HCT116 (cell line): ENCODE results near the gene RGS2. TPM values are rescaled to one million over a fixed set of nuclear protein-coding genes. Genes with fewer than 3 reads are reported as not detected.

ENCODE experiments used
- ATAC-seq: fragments of 200-7000 bp; cut with Tn5 transposase; 2 replicates; pipeline ENCODE4 v1.9.1; 2020; ENCODE audit warnings: mild to moderate bottlenecking, moderate library complexity
- BruUV-seq: library from RNA; stranded (reverse); fragments of 400-500 nt; replicated peaks from 2 replicates; lab custom pipeline; 2021; lab: Mats Ljungman, UMichigan
- CTCF ChIA-PET: fragments of 300-600 bp; sonication (Branson Sonifier 250); formaldehyde crosslinking; loops from one replicate; lab custom pipeline; 2021; ENCODE audit warnings: antibody characterized with exemption; lab: Charles Lee
- POLR2A ChIA-PET: fragments of 300-600, 350-600 bp; sonication (Branson Sonifier 250); formaldehyde crosslinking; loops from one replicate; lab custom pipeline; 2021; ENCODE audit warnings: antibody characterized with exemption; lab: Charles Lee
- RAD21 ChIA-PET, 2 experiments: fragments of 300-600 bp; sonication (Branson Sonifier 250); formaldehyde crosslinking; loops; one replicate each; lab custom pipeline; 2023; ENCODE audit warnings: low total read pairs in 2 of 2; ENCODE audit not compliant: uncharacterized antibody in 2 of 2, unreplicated experiment in 2 of 2, low non-redundant PET in 1 of 2; lab: Charles Lee
- DNase-seq: peaks from one replicate; pipeline ENCODE4 v3.0.0-alpha.2; 2010; ENCODE audit warnings: low read depth, low spot score
- H2AFZ ChIP-seq: fragments of 200-600 bp; shearing (Covaris generic), sonication (generic); 2 replicates; pipeline ENCODE4 v1.6.1; 2017; ENCODE audit warnings: low read depth, mixed run types, mixed read lengths, antibody characterized with exemption, low read length; ENCODE audit not compliant: poor library complexity, severe bottlenecking
- H3K27ac ChIP-seq: 2 replicates; pipeline ENCODE4 v1.5.1; 2012; ENCODE audit warnings: low read depth, low read length
- H3K27me3 ChIP-seq: fragments of 200-600 bp; sonication (generic); 2 replicates; pipeline ENCODE4 v1.6.1; 2016; ENCODE audit warnings: mixed run types, low read length, mixed read lengths; ENCODE audit not compliant: insufficient read depth
- H3K36me3 ChIP-seq, 2 experiments: fragments of 200-500 bp in 1 of 2; fragments of 200-600 bp in 1 of 2; sonication (Bioruptor generic) in 1 of 2; sonication (generic) in 1 of 2; 2 replicates each; pipeline versions ENCODE4 v1.5.1 to v1.6.1; 2014 to 2016; ENCODE audit warnings: low read length in 2 of 2, inconsistent platforms in 1 of 2, mixed read lengths in 1 of 2, mixed run types in 1 of 2; ENCODE audit not compliant: insufficient read depth in 2 of 2, control insufficient read depth in 1 of 2
- H3K4me1 ChIP-seq, 2 experiments: fragments of 200-600 bp in 1 of 2; sonication (generic) in 1 of 2; 2 replicates each; pipeline versions ENCODE4 v1.5.1 to v1.6.1; 2012 to 2017; ENCODE audit warnings: low read length in 2 of 2, inconsistent platforms in 1 of 2, mild to moderate bottlenecking in 1 of 2, mixed read lengths in 1 of 2, mixed run types in 1 of 2, moderate library complexity in 1 of 2; ENCODE audit not compliant: insufficient read depth in 2 of 2, control insufficient read depth in 1 of 2
- H3K4me2 ChIP-seq: fragments of 200-600 bp; sonication (generic); 2 replicates; pipeline ENCODE4 v1.6.1; 2017; ENCODE audit warnings: mixed run types, low read length, mixed read lengths
- H3K4me3 ChIP-seq, 2 experiments: fragments of 200-600 bp in 1 of 2; sonication (generic) in 1 of 2; replicated peaks in 1 of 2; 2 replicates each; pipeline ENCODE4 v1.5.1; 2011 to 2016; ENCODE audit warnings: low read length in 2 of 2, control low read depth in 1 of 2, low read depth in 1 of 2, mild to moderate bottlenecking in 1 of 2, mixed read lengths in 1 of 2, mixed run types in 1 of 2
- H3K79me2 ChIP-seq: fragments of 200-600 bp; sonication (generic); 2 replicates; pipeline ENCODE4 v1.6.1; 2017; ENCODE audit warnings: mild to moderate bottlenecking, mixed run types, low read length, moderate library complexity, mixed read lengths; ENCODE audit not compliant: insufficient read depth
- H3K9ac ChIP-seq: fragments of 200-600 bp; sonication (generic); 2 replicates; pipeline ENCODE4 v1.6.1; 2016; ENCODE audit warnings: low read length, mixed read lengths
- H3K9me2 ChIP-seq: fragments of 200-600 bp; sonication (generic), shearing (Covaris generic); 2 replicates; pipeline ENCODE4 v1.6.1; 2017; ENCODE audit warnings: mixed run types, mild to moderate bottlenecking, moderate library complexity; ENCODE audit not compliant: insufficient read depth
- H3K9me3 ChIP-seq, 2 experiments: fragments of 200-500 bp in 1 of 2; fragments of 200-600 bp in 1 of 2; sonication (Bioruptor generic) in 1 of 2; sonication (generic) in 1 of 2; 2 replicates each; pipeline ENCODE4 v1.6.1; 2014 to 2017; ENCODE audit warnings: low read length in 2 of 2, mixed read lengths in 2 of 2, inconsistent platforms in 1 of 2, low read depth in 1 of 2, mild to moderate bottlenecking in 1 of 2, mixed run types in 1 of 2, moderate library complexity in 1 of 2; ENCODE audit not compliant: control insufficient read depth in 1 of 2, insufficient read depth in 1 of 2
- H4K20me1 ChIP-seq: fragments of 200-600 bp; sonication (generic), shearing (Covaris generic); 2 replicates; pipeline ENCODE4 v1.6.1; 2017; ENCODE audit warnings: mixed run types, mild to moderate bottlenecking, moderate library complexity; ENCODE audit not compliant: insufficient read depth
- CEBPB ChIP-seq: IDR thresholded peaks from 2 replicates; pipeline ENCODE4 v1.6.1; 2012; ENCODE audit warnings: low read depth
- EZH2phosphoT487 ChIP-seq: fragments of 200-600 bp; IDR thresholded peaks from 2 replicates; pipeline ENCODE4 v1.6.1; 2018; ENCODE audit warnings: antibody characterized with exemption, borderline replicate concordance
- POLR2AphosphoS5 ChIP-seq: IDR thresholded peaks from 2 replicates; pipeline ENCODE4 v1.6.1; 2011; ENCODE audit warnings: mild to moderate bottlenecking, low read depth, low read length, moderate library complexity
- SIN3A ChIP-seq: IDR thresholded peaks from 2 replicates; pipeline ENCODE4 v1.6.1; 2012; ENCODE audit warnings: low read depth
- YY1 ChIP-seq: IDR thresholded peaks from 2 replicates; pipeline ENCODE4 v1.6.1; 2011; ENCODE audit warnings: low read length, low read depth, moderate library complexity, mild to moderate bottlenecking; ENCODE audit not compliant: insufficient replicate concordance; ENCODE audit errors: extremely low read depth
- ZFX ChIP-seq: fragments of 450-650 bp; IDR thresholded peaks from 2 replicates; pipeline ENCODE4 v1.6.1; 2017
- intact Hi-C: fragments of 100-400 bp; cut with micrococcal nuclease; formaldehyde crosslinking; loops from 2 replicates; pipeline ENCODE4 v1.10.0; 2022
- total RNA-seq: library from RNA; stranded (reverse); gene quantifications from one replicate; pipeline ENCODE4 v1.2.1, GENCODE V29; 2021; ENCODE audit not compliant: unreplicated experiment
- TF ChIP-seq, protein P1 (sequence below): IDR thresholded peaks from 2 replicates; pipeline ENCODE4 v1.6.1; 2012

The RGS2 gene
- total RNA-seq, 1 experiment from 2014 or later = 21.1 TPM

DNA sequence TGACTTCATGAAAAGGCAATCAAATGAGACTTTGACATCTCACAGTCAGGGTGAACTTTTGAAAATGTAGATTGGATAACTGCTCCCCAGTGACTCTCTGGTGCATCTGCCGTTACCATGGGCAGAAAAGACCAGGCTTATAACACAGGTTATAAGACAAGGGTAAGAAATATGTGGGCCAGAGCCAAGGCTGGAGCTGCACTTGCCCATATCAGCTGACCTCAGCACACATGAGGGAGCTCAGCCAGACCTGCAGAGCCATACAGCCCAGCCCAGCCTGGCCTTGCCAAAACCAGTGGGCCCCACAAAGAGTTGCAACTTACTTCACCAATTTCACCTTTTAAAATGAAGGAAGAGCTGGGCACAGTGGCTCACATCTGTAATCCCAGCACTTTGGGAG lies 11.7 kb upstream of the RGS2 start:
- Histone ChIP-seq H3K9ac (no peak overlapping the region), H3K4me3 (no peak overlapping the region)
- TF ChIP-seq SIN3A = no peak
- TF ChIP-seq, all 23 proteins: peak for 0
- RAD21 ChIA-PET = no interaction called here
- no peak for DNase-seq
- Histone ChIP-seq H4K20me1 (no peaks in the 10 kb centered on the region), H3K4me2 (no peak overlapping the region), H3K27me3 (no peaks in the 10 kb centered on the region), H3K9me3 (no peaks in the 10 kb centered on the region), H3K27ac (no peak overlapping the region), H2AFZ (no peak overlapping the region), H3K79me2 (no peaks in the 10 kb centered on the region), H3K4me1 (no peaks in the 10 kb centered on the region), H3K9me2 (no peaks in the 10 kb centered on the region), H3K36me3 (no peaks in the 10 kb centered on the region)
- no peak for ATAC-seq
- CTCF ChIA-PET = no interaction called here
- intact Hi-C loops = no loop called here
- no TSS peak for BruUV-seq
- POLR2A ChIA-PET = no interaction called here

DNA sequence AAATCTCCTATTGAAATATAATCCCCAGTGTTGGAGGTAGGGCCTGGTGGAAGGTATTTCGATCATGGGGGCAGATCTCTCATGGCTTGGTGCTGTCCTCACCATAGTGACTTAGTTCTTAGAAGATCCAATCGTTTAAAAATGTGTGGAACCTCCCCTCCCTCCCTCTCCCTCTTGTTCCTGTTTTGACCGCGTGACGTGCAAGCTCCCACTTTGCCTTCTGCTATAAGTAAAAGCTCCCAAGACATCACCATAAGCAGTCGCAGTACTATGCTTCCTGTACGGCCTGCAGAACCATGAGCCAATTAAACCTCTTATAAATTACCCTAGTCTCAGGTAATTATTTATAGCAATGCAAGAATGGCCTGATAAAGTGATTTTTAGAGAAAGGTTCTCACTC lies 10.9 kb upstream of the RGS2 start:
- ATAC-seq (no peak), DNase-seq (no peak)
- no peak for TF ChIP-seq YY1
- no peak for TF ChIP-seq EZH2phosphoT487
- no peak for TF ChIP-seq ZFX
- TF ChIP-seq CEBPB = no peak
- TF ChIP-seq, protein P1, sequence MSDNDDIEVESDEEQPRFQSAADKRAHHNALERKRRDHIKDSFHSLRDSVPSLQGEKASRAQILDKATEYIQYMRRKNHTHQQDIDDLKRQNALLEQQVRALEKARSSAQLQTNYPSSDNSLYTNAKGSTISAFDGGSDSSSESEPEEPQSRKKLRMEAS = no peak
- no peak for TF ChIP-seq POLR2AphosphoS5
- Histone ChIP-seq H3K9ac (no peak overlapping the region), H3K4me1 (no peaks in the 10 kb centered on the region), H3K79me2 (no peaks in the 10 kb centered on the region), H3K36me3 (no peaks in the 10 kb centered on the region), H3K27me3 (no peaks in the 10 kb centered on the region), H4K20me1 (no peaks in the 10 kb centered on the region), H3K9me2 (no peaks in the 10 kb centered on the region), H2AFZ (no peak overlapping the region), H3K9me3 (no peaks in the 10 kb centered on the region), H3K4me2 (no peak overlapping the region), H3K4me3 (no peak overlapping the region), H3K27ac (no peak overlapping the region)
- intact Hi-C loops = no loop called here
- ChIA-PET POLR2A (no interaction called here), CTCF (no interaction called here), RAD21 (no interaction called here)
- BruUV-seq = no TSS peak
